MV-4-11 (cell line): ENCODE measurements around the gene DDX25.

Source experiments
- DNase-seq: peaks from one replicate; lab custom pipeline; 2025; lab: John Stamatoyannopoulos, UW

DDX25 gene

GRCh38 chr11:125978181-125978716 is 73.9 kb downstream of the DDX25 start:
- DNase-seq: no peak
